Measurements from ENCODE around the gene OBSCN. TPM values are rescaled to one million over a fixed set of nuclear protein-coding genes. Genes with fewer than 3 reads are reported as not detected.
A peak's percentile ranks its signal among the peaks of the same experiment; 100 is the strongest.

The OBSCN gene
- total and polyA plus RNA-seq, 12 donors, result 0.90 to 18.0 (median 5.9) TPM

DNA sequence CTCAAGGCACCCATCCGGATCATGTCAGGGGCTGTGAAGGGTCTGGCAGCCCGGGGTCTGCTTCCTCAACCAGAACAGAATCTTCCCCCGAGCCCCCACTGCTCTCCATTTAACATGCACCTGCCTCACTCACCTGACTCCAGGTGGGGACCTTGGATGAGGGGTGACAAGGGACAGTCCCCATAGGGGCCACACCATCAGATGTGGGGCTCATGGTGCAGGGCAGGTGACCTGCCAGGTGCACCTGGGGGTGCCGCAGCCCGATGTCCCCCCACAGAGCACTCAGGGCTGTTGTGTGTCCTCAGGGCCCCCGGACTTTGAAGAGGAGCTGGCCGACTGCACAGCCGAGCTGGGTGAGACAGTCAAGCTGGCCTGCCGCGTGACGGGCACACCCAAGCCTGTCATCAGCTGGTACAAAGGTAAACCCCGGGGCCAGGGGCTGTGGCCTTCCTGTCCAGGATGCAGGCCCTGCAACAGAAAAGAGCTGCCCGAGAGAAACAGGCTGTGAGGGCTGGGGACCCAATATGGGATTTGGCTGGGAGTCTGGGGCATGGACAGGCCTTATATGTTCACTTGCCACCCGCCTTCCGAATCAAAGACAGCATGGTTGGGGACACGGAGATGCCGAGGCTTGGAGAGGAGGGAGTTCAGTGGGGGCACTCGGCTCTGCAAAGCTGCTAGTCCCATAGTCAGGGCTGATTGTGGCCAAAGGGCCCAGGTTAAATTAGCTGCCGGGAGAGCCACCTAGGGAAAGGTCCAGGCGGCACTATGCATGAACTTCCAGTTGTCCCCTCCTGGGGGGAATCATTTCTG, 134.2 kb downstream of the OBSCN start:
- DNase-seq, result peak in 4 of 7 donors; percentile 8 to 21 (median 9)
- no peaks in the 10 kb centered on the region for H3K36me3 ChIP-seq (replicated peaks in 1 of 2)
- H3K9me3 ChIP-seq (replicated peaks in 1 of 3), result no peaks in the 10 kb centered on the region
- H3K27ac ChIP-seq, result no peak overlapping the region
- no peaks in the 10 kb centered on the region for H3K4me1 ChIP-seq (replicated peaks in 1 of 2)
- intact Hi-C loops (cut with DNase I), result no loop called here
- no peak overlapping the region for H3K4me3 ChIP-seq
- no peaks in the 10 kb centered on the region for H3K27me3 ChIP-seq
- 90 to 95% (median 92%) methylated on average over 3 to 20 of the region's 20 CpGs for WGBS, 4 donors
- TF ChIP-seq POLR2A (IDR thresholded peaks at IDR 0.05) (no peak), CTCF (IDR thresholded peaks at IDR 0.05) (no peak)

DNA sequence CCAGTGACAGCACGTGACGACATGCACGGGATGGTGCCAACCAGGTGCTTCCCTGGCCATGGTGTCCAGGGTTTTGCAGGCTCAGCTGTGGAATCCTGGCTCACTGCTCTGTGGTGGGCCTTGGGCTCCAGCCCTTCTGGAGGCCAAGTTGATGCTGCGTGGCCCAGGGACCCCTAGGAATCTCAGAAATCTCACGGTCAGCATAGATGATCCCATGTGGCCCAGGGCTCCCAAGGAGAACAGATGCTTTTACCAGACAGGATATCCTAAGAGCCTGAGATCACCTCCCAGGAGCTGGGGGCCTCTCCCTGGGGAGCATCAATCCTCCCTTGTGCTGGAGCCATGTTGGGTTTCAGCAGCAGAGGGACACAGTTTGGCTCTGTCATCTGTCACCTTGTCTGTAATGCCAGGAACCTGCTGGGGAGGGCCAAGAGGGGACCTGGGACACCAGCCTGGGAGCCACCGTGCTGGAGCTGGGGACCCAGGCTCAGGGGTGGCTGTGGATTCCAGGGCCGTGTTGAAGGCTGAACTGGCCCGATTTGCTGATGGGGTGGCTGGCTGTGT, 134.9 kb downstream of the OBSCN start:
- TF ChIP-seq CTCF (IDR thresholded peaks at IDR 0.05), result no peak
- no peak for TF ChIP-seq POLR2A (IDR thresholded peaks at IDR 0.05)
- DNase-seq, result peak in 2 of 7 donors; percentile 3 to 10
- no peak overlapping the region for H3K4me3 ChIP-seq
- H3K27ac ChIP-seq, result no peak overlapping the region
- WGBS, 4 donors, result 67 to 91% (median 86%) methylated on average over 7 to 8 of the region's 8 CpGs
- no peaks in the 10 kb centered on the region for H3K27me3 ChIP-seq
- no peaks in the 10 kb centered on the region for H3K9me3 ChIP-seq (replicated peaks in 1 of 3)
- no peaks in the 10 kb centered on the region for H3K4me1 ChIP-seq (replicated peaks in 1 of 2)
- H3K36me3 ChIP-seq (replicated peaks in 1 of 2), result no peaks in the 10 kb centered on the region
- intact Hi-C loops (cut with DNase I), result no loop called here

- DNase-seq, result peak in 2 of 7 donors; percentile 6 to 10
- H3K36me3 ChIP-seq (replicated peaks in 1 of 2), result no peaks in the 10 kb centered on the region
- TF ChIP-seq CTCF (IDR thresholded peaks at IDR 0.05), result no peak
- TF ChIP-seq POLR2A (IDR thresholded peaks at IDR 0.05), result no peak
- no peaks in the 10 kb centered on the region for H3K4me1 ChIP-seq (replicated peaks in 1 of 2)
- no peaks in the 10 kb centered on the region for H3K27me3 ChIP-seq
- H3K9me3 ChIP-seq (replicated peaks in 1 of 3), result no peaks in the 10 kb centered on the region
- intact Hi-C loops (cut with DNase I), result no loop called here
- 92 to 96% (median 92%) methylated on average over 19 of the region's 19 CpGs for WGBS, 4 donors
- no peak overlapping the region for H3K4me3 ChIP-seq
- no peak overlapping the region for H3K27ac ChIP-seq
Measured at GRCh38 chr1:228343191-228343661, 135.4 kb downstream of the OBSCN start.

GRCh38 chr1:228344631-228345072, 136.8 kb downstream of the OBSCN start:
- DNase-seq, result peak in 3 of 7 donors; percentile 9 to 15 (median 9)
- intact Hi-C loops (cut with DNase I), result no loop called here
- 81 to 86% (median 85%) methylated on average over 4 to 5 of the region's 5 CpGs for WGBS, 4 donors

More at GRCh38 chr1:228344631-228345072, 136.8 kb downstream of the OBSCN start:
- TF ChIP-seq CTCF (IDR thresholded peaks at IDR 0.05), result no peak
- Histone ChIP-seq H3K4me1 (replicated peaks in 1 of 2) (no peaks in the 10 kb centered on the region), H3K4me3 (no peak overlapping the region), H3K27ac (no peak overlapping the region), H3K27me3 (no peaks in the 10 kb centered on the region), H3K9me3 (replicated peaks in 1 of 3) (no peaks in the 10 kb centered on the region), H3K36me3 (replicated peaks in 1 of 2) (no peaks in the 10 kb centered on the region)

All from adrenal gland (tissue), 12 donors.